ENCODE results near the gene HERPUD2.

HERPUD2 gene

GRCh38 chr7:35650751-35651150, 44.2 kb downstream of the HERPUD2 start:
- Histone ChIP-seq H3K27ac (ENCODE audit: insufficient read depth in 1 of 2, low read depth in 1 of 2, low read length in 2 of 2, poor library complexity in 1 of 2, severe bottlenecking in 2 of 2) (no peak overlapping the region), H3K9me3 (ENCODE audit: control extremely low read depth in 1 of 5, control insufficient read depth in 4 of 5, insufficient read depth in 2 of 5, low read depth in 1 of 5, low read length in 4 of 5) (peaks cover 0 to 15% (median 3%) of the 10 kb centered on the region in 5 experiments), H3K4me1 (ENCODE audit: control extremely low read depth in 1 of 4, control insufficient read depth in 4 of 4, insufficient read depth in 4 of 4, low read length in 3 of 4) (peaks cover 9 to 25% (median 15%) of the 10 kb centered on the region in 4 experiments), H3K27me3 (replicated peaks in 2 of 5; ENCODE audit: control insufficient read depth in 4 of 5, insufficient read depth in 5 of 5, low read length in 4 of 5) (no peaks in the 10 kb centered on the region), H3K4me3 (ENCODE audit: control insufficient read depth in 1 of 7, extremely low read depth in 1 of 7, insufficient read depth in 4 of 7, low read depth in 2 of 7, low read length in 6 of 7) (no peak overlapping the region), H3K36me3 (ENCODE audit: control insufficient read depth in 4 of 4, insufficient read depth in 4 of 4, low read length in 3 of 4) (peaks cover 2 to 39% (median 11%) of the 10 kb centered on the region in 4 experiments)
- POLR2A ChIA-PET: no interaction called here
- CTCF ChIA-PET: interaction anchor here (1.0 kb wide), 2 partner anchors 10 to 22 kb away, joined by 3 read pairs; no protein-coding TSS in a partner anchor
- 100% methylated on average over 4 of the region's 4 CpGs for WGBS (ENCODE audit: insufficient coverage)
- no peak for DNase-seq

- H3K36me3 ChIP-seq (ENCODE audit: control insufficient read depth in 4 of 4, insufficient read depth in 4 of 4, low read length in 3 of 4): peaks cover 2 to 36% (median 11%) of the 10 kb centered on the region in 4 experiments
- no peak overlapping the region for H3K4me3 ChIP-seq (ENCODE audit: control insufficient read depth in 1 of 7, extremely low read depth in 1 of 7, insufficient read depth in 4 of 7, low read depth in 2 of 7, low read length in 6 of 7)
- POLR2A ChIA-PET: no interaction called here
- peaks cover 0 to 15% (median 3%) of the 10 kb centered on the region in 5 experiments for H3K9me3 ChIP-seq (ENCODE audit: control extremely low read depth in 1 of 5, control insufficient read depth in 4 of 5, insufficient read depth in 2 of 5, low read depth in 1 of 5, low read length in 4 of 5)
- no CpG with 5 or more reads among the region's 3 CpGs for WGBS (ENCODE audit: insufficient coverage)
- no peaks in the 10 kb centered on the region for H3K27me3 ChIP-seq (replicated peaks in 2 of 5; ENCODE audit: control insufficient read depth in 4 of 5, insufficient read depth in 5 of 5, low read length in 4 of 5)
- peaks cover 9 to 24% (median 15%) of the 10 kb centered on the region in 4 experiments for H3K4me1 ChIP-seq (ENCODE audit: control extremely low read depth in 1 of 4, control insufficient read depth in 4 of 4, insufficient read depth in 4 of 4, low read length in 3 of 4)
- no peak overlapping the region for H3K27ac ChIP-seq (ENCODE audit: insufficient read depth in 1 of 2, low read depth in 1 of 2, low read length in 2 of 2, poor library complexity in 1 of 2, severe bottlenecking in 2 of 2)
- no peak for DNase-seq
- CTCF ChIA-PET: interaction anchor here (0.6 to 1.0 kb wide), 2 partner anchors 23 to 613 kb away, joined by 3 read pairs; no protein-coding TSS in a partner anchor
Measured at GRCh38 chr7:35649711-35650110, 45.2 kb downstream of the HERPUD2 start.

- no peaks in the 10 kb centered on the region for H3K27me3 ChIP-seq (replicated peaks in 2 of 5; ENCODE audit: control insufficient read depth in 4 of 5, insufficient read depth in 5 of 5, low read length in 4 of 5)
- H3K4me3 ChIP-seq (ENCODE audit: control insufficient read depth in 1 of 7, extremely low read depth in 1 of 7, insufficient read depth in 4 of 7, low read depth in 2 of 7, low read length in 6 of 7): no peak overlapping the region
- H3K9me3 ChIP-seq (ENCODE audit: control extremely low read depth in 1 of 5, control insufficient read depth in 4 of 5, insufficient read depth in 2 of 5, low read depth in 1 of 5, low read length in 4 of 5): peaks cover 0 to 14% (median 0%) of the 10 kb centered on the region in 5 experiments
- no peak overlapping the region for H3K27ac ChIP-seq (ENCODE audit: insufficient read depth in 1 of 2, low read depth in 1 of 2, low read length in 2 of 2, poor library complexity in 1 of 2, severe bottlenecking in 2 of 2)
- ChIA-PET CTCF (interaction anchor here (1.4 kb wide), 1 partner anchor 10 kb away, joined by 4 read pairs; no protein-coding TSS in a partner anchor), POLR2A (no interaction called here)
- peaks cover 9 to 29% (median 16%) of the 10 kb centered on the region in 4 experiments for H3K4me1 ChIP-seq (ENCODE audit: control extremely low read depth in 1 of 4, control insufficient read depth in 4 of 4, insufficient read depth in 4 of 4, low read length in 3 of 4)
- 100% methylated on average over 1 of the region's 3 CpGs for WGBS (ENCODE audit: insufficient coverage)
- peak in 2 of 3 donors; percentile 19 to 42 for DNase-seq
- H3K36me3 ChIP-seq (ENCODE audit: control insufficient read depth in 4 of 4, insufficient read depth in 4 of 4, low read length in 3 of 4): peaks cover 2 to 31% (median 11%) of the 10 kb centered on the region in 4 experiments
Measured at GRCh38 chr7:35648367-35648766, 46.6 kb downstream of the HERPUD2 start.

- H3K9me3 ChIP-seq (ENCODE audit: control extremely low read depth in 1 of 5, control insufficient read depth in 4 of 5, insufficient read depth in 2 of 5, low read depth in 1 of 5, low read length in 4 of 5): peaks cover 0 to 2% (median 0%) of the 10 kb centered on the region in 5 experiments
- peaks cover 9 to 29% (median 16%) of the 10 kb centered on the region in 4 experiments for H3K4me1 ChIP-seq (ENCODE audit: control extremely low read depth in 1 of 4, control insufficient read depth in 4 of 4, insufficient read depth in 4 of 4, low read length in 3 of 4)
- WGBS (ENCODE audit: insufficient coverage): 78% methylated on average over 3 of the region's 4 CpGs
- H3K4me3 ChIP-seq (ENCODE audit: control insufficient read depth in 1 of 7, extremely low read depth in 1 of 7, insufficient read depth in 4 of 7, low read depth in 2 of 7, low read length in 6 of 7): peak overlapping the region in 1 of 7 experiments; percentile 2
- H3K36me3 ChIP-seq (ENCODE audit: control insufficient read depth in 4 of 4, insufficient read depth in 4 of 4, low read length in 3 of 4): peaks cover 2 to 22% (median 11%) of the 10 kb centered on the region in 4 experiments
- DNase-seq: no peak
- ChIA-PET POLR2A (no interaction called here), CTCF (interaction anchor here (0.6 to 1.1 kb wide), 2 partner anchors 23 to 264 kb away, joined by 3 read pairs; no protein-coding TSS in a partner anchor)
- H3K27ac ChIP-seq (ENCODE audit: insufficient read depth in 1 of 2, low read depth in 1 of 2, low read length in 2 of 2, poor library complexity in 1 of 2, severe bottlenecking in 2 of 2): no peak overlapping the region
- H3K27me3 ChIP-seq (replicated peaks in 2 of 5; ENCODE audit: control insufficient read depth in 4 of 5, insufficient read depth in 5 of 5, low read length in 4 of 5): no peaks in the 10 kb centered on the region
Measured at GRCh38 chr7:35647171-35647574, 47.8 kb downstream of the HERPUD2 start.

- Histone ChIP-seq H3K9me3 (ENCODE audit: control extremely low read depth in 1 of 5, control insufficient read depth in 4 of 5, insufficient read depth in 2 of 5, low read depth in 1 of 5, low read length in 4 of 5) (no peaks in the 10 kb centered on the region), H3K4me1 (ENCODE audit: control extremely low read depth in 1 of 4, control insufficient read depth in 4 of 4, insufficient read depth in 4 of 4, low read length in 3 of 4) (peaks cover 9 to 29% (median 16%) of the 10 kb centered on the region in 4 experiments), H3K27me3 (replicated peaks in 2 of 5; ENCODE audit: control insufficient read depth in 4 of 5, insufficient read depth in 5 of 5, low read length in 4 of 5) (no peaks in the 10 kb centered on the region), H3K4me3 (ENCODE audit: control insufficient read depth in 1 of 7, extremely low read depth in 1 of 7, insufficient read depth in 4 of 7, low read depth in 2 of 7, low read length in 6 of 7) (no peak overlapping the region), H3K36me3 (ENCODE audit: control insufficient read depth in 4 of 4, insufficient read depth in 4 of 4, low read length in 3 of 4) (peaks cover 2 to 18% (median 10%) of the 10 kb centered on the region in 4 experiments), H3K27ac (ENCODE audit: insufficient read depth in 1 of 2, low read depth in 1 of 2, low read length in 2 of 2, poor library complexity in 1 of 2, severe bottlenecking in 2 of 2) (no peak overlapping the region)
- ChIA-PET POLR2A (interaction anchor here (0.7 kb wide), 1 partner anchor 208 kb away, joined by 3 read pairs; no protein-coding TSS in a partner anchor), CTCF (interaction anchor here (0.6 to 1.5 kb wide), 4 partner anchors 13 to 264 kb away, joined by 3 read pairs; no protein-coding TSS in a partner anchor)
- no CpG with 5 or more reads among the region's 3 CpGs for WGBS (ENCODE audit: insufficient coverage)
- peak in 2 of 3 donors; percentile 7 to 9 for DNase-seq
Measured at GRCh38 chr7:35646289-35647023, 48.5 kb downstream of the HERPUD2 start.

- Histone ChIP-seq H3K27ac (ENCODE audit: insufficient read depth in 1 of 2, low read depth in 1 of 2, low read length in 2 of 2, poor library complexity in 1 of 2, severe bottlenecking in 2 of 2) (no peak overlapping the region), H3K4me1 (ENCODE audit: control extremely low read depth in 1 of 4, control insufficient read depth in 4 of 4, insufficient read depth in 4 of 4, low read length in 3 of 4) (peaks cover 9 to 29% (median 16%) of the 10 kb centered on the region in 4 experiments), H3K27me3 (replicated peaks in 2 of 5; ENCODE audit: control insufficient read depth in 4 of 5, insufficient read depth in 5 of 5, low read length in 4 of 5) (no peaks in the 10 kb centered on the region), H3K36me3 (ENCODE audit: control insufficient read depth in 4 of 4, insufficient read depth in 4 of 4, low read length in 3 of 4) (peaks cover 2 to 11% (median 6%) of the 10 kb centered on the region in 4 experiments), H3K9me3 (ENCODE audit: control extremely low read depth in 1 of 5, control insufficient read depth in 4 of 5, insufficient read depth in 2 of 5, low read depth in 1 of 5, low read length in 4 of 5) (no peaks in the 10 kb centered on the region), H3K4me3 (ENCODE audit: control insufficient read depth in 1 of 7, extremely low read depth in 1 of 7, insufficient read depth in 4 of 7, low read depth in 2 of 7, low read length in 6 of 7) (no peak overlapping the region)
- POLR2A ChIA-PET: interaction anchor here (0.7 kb wide), 1 partner anchor 208 kb away, joined by 3 read pairs; no protein-coding TSS in a partner anchor
- no peak for DNase-seq
- CTCF ChIA-PET: interaction anchor here (1.1 to 1.5 kb wide), 3 partner anchors 12 to 50 kb away, joined by 3 to 5 read pairs (median 3); partner anchors contain the start of gene HERPUD2
- no CpG with 5 or more reads among the region's 4 CpGs for WGBS (ENCODE audit: insufficient coverage)
Measured at GRCh38 chr7:35645691-35646090, 49.2 kb downstream of the HERPUD2 start.

All from common myeloid progenitor, CD34-positive (primary cell).